ENCODE measurements around the gene C1GALT1.
"Not testable (repeated sequence)": the region's sequence is repeated elsewhere in the genome, so short reads cannot be mapped to it uniquely, and the experiment has no call there.

The C1GALT1 gene

DNA sequence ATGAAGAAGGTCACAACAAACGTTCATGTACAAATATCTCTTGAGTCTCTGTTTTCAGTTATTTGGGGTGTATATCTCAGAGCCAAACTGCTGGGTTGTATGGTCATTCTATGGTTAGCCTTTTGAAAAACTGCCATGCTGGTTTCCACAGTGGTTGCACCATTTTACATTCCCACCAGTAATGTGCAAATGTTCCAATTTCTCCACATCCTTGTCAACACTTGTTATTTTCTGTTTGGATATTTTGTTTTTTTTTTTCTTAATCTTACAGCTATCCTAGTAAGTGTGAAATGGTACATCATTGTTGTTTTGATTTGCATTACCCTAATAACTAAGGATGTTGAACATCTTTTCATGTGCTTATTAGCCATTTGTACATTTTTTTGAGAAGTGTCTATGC lies 13.0 kb upstream of the C1GALT1 start:
- DNase-seq (ENCODE audit: low spot score): no peak

- DNase-seq (ENCODE audit: low spot score): no peak
Observed at GRCh38 chr7:7173956-7174632, 8.2 kb upstream of the C1GALT1 start.

- DNase-seq (ENCODE audit: low spot score): no peak
Observed at GRCh38 chr7:7175075-7175695, 7.2 kb upstream of the C1GALT1 start.

GRCh38 chr7:7176406-7177043 lies 5.8 kb upstream of the C1GALT1 start:
- DNase-seq (ENCODE audit: low spot score): no peak

- DNase-seq (ENCODE audit: low spot score): no peak
Observed at GRCh38 chr7:7177044-7177517, 5.3 kb upstream of the C1GALT1 start.

DNA sequence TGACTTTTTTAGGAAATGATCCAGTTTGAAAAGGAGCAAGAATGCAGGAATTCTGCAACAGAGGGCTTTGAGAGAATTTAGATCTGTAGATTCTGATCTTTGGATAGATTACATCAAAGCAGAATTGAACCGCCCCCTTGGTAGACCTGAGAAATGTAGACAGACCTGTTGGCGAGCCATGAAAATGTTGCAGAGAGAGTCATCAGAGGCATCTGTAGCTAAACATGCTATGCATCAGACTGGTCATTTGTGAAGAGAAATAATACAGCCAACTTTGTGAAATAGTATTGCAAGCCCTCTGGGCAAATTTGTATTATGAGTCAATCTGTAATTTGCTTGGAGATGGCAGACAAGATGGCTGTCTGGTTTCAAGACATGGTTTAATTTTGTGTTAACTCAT lies 4.3 kb upstream of the C1GALT1 start:
- no peak for DNase-seq (ENCODE audit: low spot score)

GRCh38 chr7:7178906-7179305 lies 3.4 kb upstream of the C1GALT1 start:
- DNase-seq (ENCODE audit: low spot score): no peak

- no peak for DNase-seq (ENCODE audit: low spot score)
Observed at GRCh38 chr7:7180725-7181449, 1.5 kb upstream of the C1GALT1 start.

DNA sequence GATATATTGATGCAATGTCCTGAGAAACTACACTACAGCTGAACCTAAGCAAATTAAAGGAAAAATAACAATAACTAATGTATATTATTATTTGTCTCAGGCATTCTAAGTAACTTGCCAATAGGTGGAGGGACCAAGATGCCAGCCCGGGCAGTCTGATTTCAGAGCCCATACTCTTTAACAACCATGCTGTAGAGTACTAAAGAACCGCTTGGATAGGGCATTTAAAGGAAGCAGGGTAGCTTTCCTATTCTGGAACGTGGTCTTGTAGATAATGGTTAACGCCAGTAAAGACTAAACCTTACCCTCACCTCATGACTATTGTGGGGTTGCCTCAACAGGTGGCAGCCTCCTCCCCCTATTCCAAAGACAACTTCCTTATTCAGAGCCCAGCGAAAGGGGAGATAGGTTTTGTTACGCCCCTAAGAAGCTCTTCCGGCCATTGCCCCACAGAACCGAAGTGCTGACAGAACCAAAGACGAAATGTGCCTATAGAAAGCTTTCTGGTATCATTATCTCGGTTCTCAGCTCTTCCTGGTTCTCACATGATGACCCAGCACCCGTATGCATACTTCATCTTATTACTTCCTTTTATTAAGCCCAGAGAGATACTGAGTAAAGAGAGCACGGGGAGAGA lies 707 bp upstream of the C1GALT1 start:
- DNase-seq (ENCODE audit: low spot score): peak; percentile 40

GRCh38 chr7:7183061-7183837 lies 905 bp downstream of the C1GALT1 start:
- peak; percentile 74 for DNase-seq (ENCODE audit: low spot score)

DNA sequence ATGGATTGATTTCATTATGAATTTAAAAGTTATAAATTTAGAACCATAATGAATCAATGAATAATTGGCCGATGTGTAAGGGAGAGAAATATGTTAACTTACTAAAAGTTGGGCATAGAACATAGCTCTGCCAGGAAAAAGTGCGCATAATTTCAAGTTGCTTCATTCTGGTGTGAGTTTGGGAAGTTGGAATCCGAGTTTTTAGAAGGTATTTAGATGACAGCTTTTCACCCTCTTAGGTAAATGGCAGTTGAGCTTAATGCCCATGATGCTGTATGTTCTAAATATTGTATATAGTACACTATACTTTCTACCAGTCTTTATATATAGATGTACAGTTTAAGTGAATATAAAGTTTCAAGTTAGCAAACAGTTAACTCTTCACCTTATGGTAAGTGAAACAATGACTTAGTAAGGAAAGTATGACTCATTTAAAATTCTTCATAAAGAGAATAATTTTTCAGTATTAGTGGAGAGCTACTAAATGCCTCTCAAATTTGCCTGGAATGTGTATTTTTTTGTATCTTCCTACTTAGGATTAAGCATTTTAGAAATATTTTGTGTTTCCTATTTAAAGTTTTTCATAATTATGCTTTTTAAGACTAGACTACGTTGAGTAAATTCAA lies 1.6 kb downstream of the C1GALT1 start:
- DNase-seq (ENCODE audit: low spot score): no peak

DNA sequence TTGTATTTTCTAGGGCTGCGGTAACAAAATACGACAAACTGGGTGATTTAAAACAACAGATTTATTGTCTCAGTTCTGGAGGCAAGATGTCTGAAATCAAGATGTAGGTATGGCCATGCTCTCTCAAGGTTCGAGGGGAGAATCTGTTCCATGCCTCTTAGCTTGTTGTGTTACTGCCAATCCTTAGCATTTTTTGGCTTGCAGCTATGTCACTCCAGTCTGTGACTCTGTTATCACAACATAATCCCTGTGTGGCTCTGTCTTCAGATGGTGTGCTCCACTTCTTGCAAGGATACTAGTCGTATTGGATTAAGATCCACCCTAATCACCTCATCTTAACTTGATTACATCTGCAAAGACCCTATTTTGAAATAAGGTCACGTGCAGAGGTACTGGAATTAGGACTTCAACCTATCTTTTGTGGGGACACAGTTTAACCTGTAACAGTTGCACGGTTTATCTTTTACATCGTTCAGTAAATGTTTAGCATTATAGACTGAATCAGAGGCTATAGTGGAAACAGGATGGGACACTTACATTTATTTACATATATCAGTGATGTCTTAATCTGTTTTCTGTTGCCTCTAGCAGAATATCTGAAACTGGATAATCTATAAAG lies 3.1 kb downstream of the C1GALT1 start:
- no peak for DNase-seq (ENCODE audit: low spot score)

- no peak for DNase-seq (ENCODE audit: low spot score)
Observed at GRCh38 chr7:7188091-7188490, 5.7 kb downstream of the C1GALT1 start.

DNA sequence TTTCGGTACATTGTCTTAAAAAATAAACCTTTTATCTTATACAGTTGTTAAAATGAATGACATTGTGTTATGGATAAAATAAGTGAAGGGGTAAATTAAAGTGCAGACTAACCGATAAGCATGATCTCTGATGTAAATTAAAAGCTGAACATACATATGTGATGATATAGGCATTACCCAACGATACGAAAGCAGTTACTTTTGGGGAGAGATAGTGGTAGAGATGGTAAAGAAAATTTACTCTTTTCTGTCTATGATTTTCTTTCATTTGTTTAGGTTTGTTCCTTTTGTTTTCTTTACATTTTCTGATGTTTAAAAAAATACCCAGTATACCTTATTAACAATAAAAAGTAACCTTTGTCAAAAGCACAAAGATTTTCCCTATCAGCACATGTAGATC lies 6.4 kb downstream of the C1GALT1 start:
- no peak for DNase-seq (ENCODE audit: low spot score)

DNA sequence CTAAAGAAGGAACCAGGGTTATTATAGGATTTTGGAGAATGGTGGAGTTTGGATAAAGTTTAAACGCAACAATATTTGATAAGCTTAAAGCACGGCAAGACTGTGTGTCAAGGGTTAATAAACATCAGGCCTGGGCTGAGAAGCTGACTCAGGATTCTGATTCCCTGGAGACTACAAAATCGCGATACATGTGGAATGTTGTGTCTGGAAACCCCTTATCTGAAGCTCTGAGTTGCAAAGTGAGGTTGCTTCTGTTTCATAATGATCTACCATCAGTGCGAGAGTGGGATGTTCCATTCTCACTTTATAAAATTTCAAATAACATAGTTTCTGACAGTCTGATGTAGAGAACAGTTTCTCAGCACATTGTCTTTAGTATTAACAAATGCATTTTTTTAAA lies 7.8 kb downstream of the C1GALT1 start:
- DNase-seq (ENCODE audit: low spot score): no peak

DNA sequence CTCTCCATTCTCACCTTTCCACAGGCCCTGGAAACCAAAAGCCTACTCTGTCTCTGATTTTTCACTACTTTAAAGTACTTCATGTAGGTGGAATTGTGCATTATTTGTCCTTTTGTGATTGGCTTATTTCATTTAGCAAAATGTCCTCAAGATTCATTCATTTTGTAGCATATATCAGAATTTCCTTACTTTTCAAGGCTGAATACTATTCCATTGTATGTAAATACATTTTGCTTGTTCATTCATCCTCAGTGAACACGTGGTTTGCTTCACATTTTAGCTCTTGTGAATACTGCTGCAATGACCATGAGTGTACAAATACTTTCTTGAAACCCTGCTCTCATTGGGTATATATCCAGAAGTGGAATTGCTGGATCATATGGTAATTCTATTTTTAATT lies 8.8 kb downstream of the C1GALT1 start:
- no peak for DNase-seq (ENCODE audit: low spot score)

DNA sequence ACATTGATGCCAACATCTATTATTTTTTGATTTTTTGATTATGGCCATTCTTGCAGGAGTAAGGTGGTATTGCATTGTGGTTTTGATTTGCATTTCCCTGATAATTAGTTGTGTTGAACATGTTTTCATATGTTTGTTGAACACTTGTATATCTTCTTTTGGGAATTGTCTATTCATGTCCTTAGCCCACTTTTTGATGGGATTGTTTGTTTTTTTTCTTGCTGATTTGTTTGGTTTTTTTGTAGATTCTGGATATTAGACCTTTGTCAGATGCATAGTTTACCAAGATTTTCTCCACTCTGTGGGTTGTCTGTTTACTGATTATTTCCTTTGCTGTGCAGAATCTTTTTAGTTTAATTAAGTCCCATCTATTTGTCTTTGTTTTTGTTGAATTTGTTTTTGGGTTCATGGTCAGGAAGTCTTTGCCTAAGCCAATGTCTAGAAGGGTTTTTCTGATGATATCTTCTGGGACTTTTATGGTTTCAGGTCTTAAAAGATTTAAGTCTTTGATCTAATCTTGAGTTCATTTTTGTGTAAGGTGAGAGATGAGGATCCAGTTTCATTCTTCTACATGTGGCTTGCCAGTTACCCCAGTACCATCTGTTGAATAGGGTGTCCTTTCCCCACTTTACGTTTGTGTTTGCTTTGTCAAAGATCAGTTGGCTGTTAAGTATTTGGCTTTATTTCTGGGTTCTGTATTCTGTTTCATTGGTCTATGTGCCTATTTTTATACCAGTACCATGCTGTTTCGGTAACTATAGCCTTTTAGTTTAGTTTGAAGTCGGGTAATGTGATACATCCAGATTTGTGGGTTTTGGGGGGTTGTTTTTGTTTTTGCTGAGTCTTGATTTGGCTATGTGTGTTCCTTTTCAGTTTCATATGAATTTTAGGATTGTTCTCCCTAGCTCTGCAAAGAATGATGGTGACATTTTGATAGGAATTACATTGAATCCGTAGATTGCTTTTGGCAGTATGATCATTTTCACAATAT lies 10.7 kb downstream of the C1GALT1 start:
- not testable (repeated sequence) for DNase-seq (ENCODE audit: low spot score)

DNA sequence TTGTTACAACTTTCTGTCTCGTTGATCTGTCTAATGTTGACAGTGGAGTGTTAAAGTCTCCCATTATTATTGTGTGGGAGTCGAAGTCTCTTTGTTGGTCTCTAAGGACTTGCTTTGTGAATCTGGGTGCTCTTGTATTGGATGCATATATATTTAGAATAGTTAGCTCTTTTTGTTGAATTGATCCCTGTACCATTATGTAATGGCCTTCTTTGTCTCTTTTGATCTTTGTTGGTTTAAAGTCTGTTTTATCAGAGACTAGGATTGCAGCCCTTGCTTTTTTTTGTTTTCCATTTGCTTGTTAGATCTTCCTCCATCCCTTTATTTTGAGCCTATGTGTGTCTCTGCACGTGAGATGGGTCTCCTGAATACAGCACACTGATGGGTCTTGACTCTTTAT lies 17.2 kb downstream of the C1GALT1 start:
- DNase-seq (ENCODE audit: low spot score): not testable (repeated sequence)

- not testable (repeated sequence) for DNase-seq (ENCODE audit: low spot score)
Observed at GRCh38 chr7:7200255-7200654, 17.9 kb downstream of the C1GALT1 start.

All from D341Med (cell line).